ENCODE data around the gene SIRT7.

GRCh38 chr17:81940538-81941483 lies 22.8 kb upstream of the SIRT7 start:
- no peak for TF ChIP-seq CTCF (IDR thresholded peaks at IDR 0.05; ENCODE audit: insufficient read depth, low read depth, low read length)
- TF ChIP-seq EZH2 (IDR thresholded peaks at IDR 0.05; ENCODE audit: insufficient read depth, low read length) = no peak
